Spleen (tissue), 7 donors: ENCODE measurements around the gene PGS1.

Experiments
- POLR2A ChIP-seq, 3 donors: fragments of 450-650 bp; IDR thresholded peaks; one replicate each; pipeline ENCODE4 v1.5.1; 2017; ENCODE audit warnings: antibody characterized with exemption in 3 of 3, mild to moderate bottlenecking in 1 of 3
- POLR2AphosphoS5 ChIP-seq, 3 donors: sonication (generic); formaldehyde crosslinking; IDR thresholded peaks; one replicate each; pipeline ENCODE4 v1.5.1; 2017; ENCODE audit warnings: antibody characterized with exemption in 3 of 3
- TF ChIP-seq, protein P1 (sequence below), 11 experiments: fragments of 200-600 bp in 7 of 11; fragments of 450-650 bp in 4 of 11; sonication (generic) in 4 of 11; IDR thresholded peaks in 8 of 11; conservative IDR thresholded peaks in 3 of 11; 1 replicate in 7 of 11; 2 replicates in 4 of 11; pipeline versions ENCODE4 v1.4.0 to v1.8.0; 2016 to 2021; ENCODE audit warnings: antibody characterized with exemption in 11 of 11, inconsistent platforms in 4 of 11, mild to moderate bottlenecking in 1 of 11
- donor health status: DM: no; HTN: no; CAD: no; lungs with moderate emphysema.
- donor health status: DM: no; HTN: no; CAD: no.
- donor health status: DM: no; HTN: no; CAD: no.

DNA sequence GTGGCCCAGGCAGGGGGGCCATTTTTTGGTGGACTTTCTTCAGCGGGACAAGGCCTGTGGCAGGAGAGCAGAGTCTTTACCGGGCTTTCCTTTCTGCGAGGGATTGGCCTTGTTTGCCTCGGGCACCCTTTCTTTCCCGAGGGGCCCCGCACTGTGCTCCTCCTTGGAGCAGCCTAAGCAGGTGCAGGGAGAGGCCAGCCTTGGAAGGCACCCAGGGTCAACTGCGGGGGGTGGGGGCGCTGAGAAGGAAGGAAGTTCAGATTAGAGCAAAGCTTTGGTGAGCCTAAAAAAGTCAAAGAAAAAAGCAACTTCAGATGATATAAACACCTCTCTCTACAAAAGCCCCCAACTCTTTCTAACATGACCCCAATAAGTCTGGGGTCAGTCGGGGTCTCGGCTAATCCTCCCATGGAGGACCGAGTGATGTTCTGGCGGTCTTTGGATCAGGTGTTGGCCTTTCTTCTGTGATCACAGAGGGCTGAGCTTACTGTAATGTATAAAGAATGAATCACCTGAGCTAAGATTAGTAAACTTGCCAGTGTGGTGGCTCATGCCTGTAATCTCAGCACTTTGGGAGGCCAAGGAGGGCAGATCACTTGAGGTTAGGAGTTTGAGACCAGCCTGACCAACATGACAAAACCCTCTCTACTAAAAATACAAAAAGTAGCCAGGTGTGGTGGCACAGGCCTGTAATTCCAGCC is 63.0 kb downstream of the PGS1 start:
- TF ChIP-seq, protein P1, sequence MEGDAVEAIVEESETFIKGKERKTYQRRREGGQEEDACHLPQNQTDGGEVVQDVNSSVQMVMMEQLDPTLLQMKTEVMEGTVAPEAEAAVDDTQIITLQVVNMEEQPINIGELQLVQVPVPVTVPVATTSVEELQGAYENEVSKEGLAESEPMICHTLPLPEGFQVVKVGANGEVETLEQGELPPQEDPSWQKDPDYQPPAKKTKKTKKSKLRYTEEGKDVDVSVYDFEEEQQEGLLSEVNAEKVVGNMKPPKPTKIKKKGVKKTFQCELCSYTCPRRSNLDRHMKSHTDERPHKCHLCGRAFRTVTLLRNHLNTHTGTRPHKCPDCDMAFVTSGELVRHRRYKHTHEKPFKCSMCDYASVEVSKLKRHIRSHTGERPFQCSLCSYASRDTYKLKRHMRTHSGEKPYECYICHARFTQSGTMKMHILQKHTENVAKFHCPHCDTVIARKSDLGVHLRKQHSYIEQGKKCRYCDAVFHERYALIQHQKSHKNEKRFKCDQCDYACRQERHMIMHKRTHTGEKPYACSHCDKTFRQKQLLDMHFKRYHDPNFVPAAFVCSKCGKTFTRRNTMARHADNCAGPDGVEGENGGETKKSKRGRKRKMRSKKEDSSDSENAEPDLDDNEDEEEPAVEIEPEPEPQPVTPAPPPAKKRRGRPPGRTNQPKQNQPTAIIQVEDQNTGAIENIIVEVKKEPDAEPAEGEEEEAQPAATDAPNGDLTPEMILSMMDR (IDR thresholded peaks at IDR 0.05 in 8 of 11, conservative IDR thresholded peaks at IDR 0.05 in 3 of 11): no peak
- TF ChIP-seq POLR2AphosphoS5 (IDR thresholded peaks at IDR 0.05) (no peak), POLR2A (IDR thresholded peaks at IDR 0.05) (no peak)
